ENCODE results near the gene BAHCC1. TPM values are rescaled to one million over a fixed set of nuclear protein-coding genes. Genes with fewer than 3 reads are reported as not detected.

The BAHCC1 gene
- total and polyA plus RNA-seq, 9 of the 15 experiments (the other 6 are each of a cell fraction or from before 2014, with no cell fraction given) = 0.14 to 26.9 (median 5.0) TPM

GRCh38 chr17:81454473-81454872 lies 59.2 kb downstream of the BAHCC1 start:
- Histone ChIP-seq H3K9me3 (replicated peaks; ENCODE audit: control insufficient read depth, insufficient read depth, low read depth, low read length) (no peaks in the 10 kb centered on the region), H3K36me3 (ENCODE audit: control insufficient read depth, insufficient read depth, low read length) (no peaks in the 10 kb centered on the region), H3K4me2 (ENCODE audit: insufficient read depth, low read length) (no peak overlapping the region), H3K27ac (ENCODE audit: extremely low read depth, low read depth, low read length) (no peak overlapping the region), H3K9me1 (ENCODE audit: control insufficient read depth, insufficient read depth, low read length) (no peaks in the 10 kb centered on the region), H3K79me2 (ENCODE audit: control insufficient read depth, insufficient read depth, low read length) (no peaks in the 10 kb centered on the region), H2AFZ (ENCODE audit: low read depth, low read length) (no peak overlapping the region), H3K9ac (ENCODE audit: insufficient read depth in 1 of 2, low read depth in 2 of 2, low read length in 2 of 2) (no peak overlapping the region; a peak in 1 of 4 replicates), H3K4me1 (replicated peaks in 1 of 2; ENCODE audit: control insufficient read depth in 2 of 2, insufficient read depth in 2 of 2, low read length in 2 of 2) (peaks cover 0 to 74% of the 10 kb centered on the region in 2 experiments; a peak in 2 of 5 replicates), H3K4me3 (no peak overlapping the region), H3K27me3 (ENCODE audit: control insufficient read depth in 2 of 2, insufficient read depth in 2 of 2, low read length in 2 of 2) (no peaks in the 10 kb centered on the region), H4K20me1 (replicated peaks; ENCODE audit: control insufficient read depth, insufficient read depth, low read length) (no peaks in the 10 kb centered on the region)
- CTCF ChIA-PET (ENCODE audit: low intra/inter-chr PET ratio) = no interaction called here
- POLR2A ChIA-PET = no interaction called here
- 73% methylated on average over 7 of the region's 13 CpGs for WGBS (ENCODE audit: insufficient coverage, low coverage, missing lambda C conversion rate)
- intact Hi-C loops (cut with micrococcal nuclease) (no loop called here), in situ Hi-C loops (cut with MboI) (no loop called here)
- FAIRE-seq (no peak), ATAC-seq (no peak), DNase-seq (ENCODE audit: extremely low read depth in 1 of 4, low spot score in 3 of 4) (no peak)
- no TSS peak for BruUV-seq (replicated peaks)
- TF ChIP-seq THRB (CRISPR knock-in tag; conservative IDR thresholded peaks at IDR 0.05) = no peak
- no peak for TF ChIP-seq POLR2B (IDR thresholded peaks at IDR 0.05; ENCODE audit: low read depth, partially characterized antibody)
- no peak for TF ChIP-seq ZNF324 (CRISPR knock-in tag; IDR thresholded peaks at IDR 0.05)
- TF ChIP-seq MNT (conservative IDR thresholded peaks at IDR 0.05) = no peak
- no peak for TF ChIP-seq SMAD2 (IDR thresholded peaks at IDR 0.05; ENCODE audit: low read depth, low read length)
- TF ChIP-seq TARDBP (IDR thresholded peaks at IDR 0.05) = no peak
- TF ChIP-seq ATF6 (CRISPR knock-in tag; IDR thresholded peaks at IDR 0.05) = no peak
- TF ChIP-seq SIX5 (IDR thresholded peaks at IDR 0.05; ENCODE audit: borderline replicate concordance in 1 of 2, insufficient read depth in 1 of 2, low read depth in 1 of 2, low read length in 2 of 2) = no peak
- no peak for TF ChIP-seq TSHZ1 (CRISPR knock-in tag; IDR thresholded peaks at IDR 0.05)
- TF ChIP-seq GTF2E2 (tag; IDR thresholded peaks at IDR 0.05) = no peak
- no peak for TF ChIP-seq CSDE1 (IDR thresholded peaks at IDR 0.05)
- TF ChIP-seq ZNF282 (CRISPR knock-in tag; IDR thresholded peaks at IDR 0.05) = no peak
- TF ChIP-seq ZNF445 (CRISPR knock-in tag; IDR thresholded peaks at IDR 0.05; ENCODE audit: low read depth) = no peak
